ENCODE results near the gene MIA3. TPM values are rescaled to one million over a fixed set of nuclear protein-coding genes. Genes with fewer than 3 reads are reported as not detected.

MIA3 gene
- total and polyA plus RNA-seq, 2 experiments from 2014 or later: 32.7 to 40.0 TPM

GRCh38 chr1:222582099-222582774, 35.7 kb upstream of the MIA3 start (continued):
- TF ChIP-seq ZNF462 (CRISPR knock-in tag; IDR thresholded peaks at IDR 0.05): no peak
- no peak for TF ChIP-seq JUNB (IDR thresholded peaks at IDR 0.05; ENCODE audit: unreplicated experiment)
- no peak for TF ChIP-seq NANOG (IDR thresholded peaks at IDR 0.05; ENCODE audit: borderline replicate concordance)
- TF ChIP-seq CTCF (conservative IDR thresholded peaks at IDR 0.05; ENCODE audit: low read depth in 2 of 2): no peak
- no peak for TF ChIP-seq ZNF114 (CRISPR knock-in tag; IDR thresholded peaks at IDR 0.05)
- TF ChIP-seq CREB1 (CRISPR knock-in tag; IDR thresholded peaks at IDR 0.05; ENCODE audit: low read depth): no peak
- TF ChIP-seq EZH2phosphoT487 (IDR thresholded peaks at IDR 0.05; ENCODE audit: unreplicated experiment): no peak
- TF ChIP-seq ETS1 (IDR thresholded peaks at IDR 0.05): no peak
